GM19452 (cell line): Measurements from ENCODE around the gene ARID4B.
"Not testable (repeated sequence)": the region's sequence is repeated elsewhere in the genome, so short reads cannot be mapped to it uniquely, and the experiment has no call there.

Experiments used
- ATAC-seq: cut with Tn5 transposase; IDR thresholded peaks from one replicate; pipeline ENCODE4 v1.9.1; 2021; ENCODE audit not compliant: unreplicated experiment

The ARID4B gene

GRCh38 chr1:235270625-235271024 is 57.4 kb downstream of the ARID4B start:
- ATAC-seq = no peak

- ATAC-seq = not testable (repeated sequence)
These were observed 58.0 kb downstream of the ARID4B start for GRCh38 chr1:235269990-235270389.

GRCh38 chr1:235268379-235269125 is 59.4 kb downstream of the ARID4B start:
- no peak for ATAC-seq

- no peak for ATAC-seq
These were observed 61.0 kb downstream of the ARID4B start for GRCh38 chr1:235266967-235267366.

- ATAC-seq = no peak
These were observed 61.7 kb downstream of the ARID4B start for GRCh38 chr1:235266325-235266724.

DNA sequence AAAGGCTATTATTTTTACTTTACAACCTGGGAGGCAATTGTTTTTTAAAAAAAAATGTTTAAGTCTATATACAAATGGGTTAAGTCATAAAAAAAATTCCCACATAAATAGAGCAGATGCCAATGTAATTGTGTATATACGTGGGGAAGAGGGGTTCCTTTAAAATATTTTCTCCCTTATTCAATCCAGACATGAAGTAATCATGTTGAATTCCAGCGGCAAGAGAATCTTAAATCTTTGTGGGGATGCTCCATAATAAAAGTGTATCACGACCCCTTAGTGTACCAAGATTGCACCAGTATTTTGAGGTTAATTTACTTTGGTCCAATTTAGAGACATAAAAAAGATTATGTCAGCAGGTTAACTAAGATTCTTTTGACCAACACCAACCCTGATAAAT is 62.1 kb downstream of the ARID4B start:
- no peak for ATAC-seq

- no peak for ATAC-seq
These were observed 63.7 kb downstream of the ARID4B start for GRCh38 chr1:235264327-235264726.

GRCh38 chr1:235262539-235262938 is 65.4 kb downstream of the ARID4B start:
- ATAC-seq = no peak

DNA sequence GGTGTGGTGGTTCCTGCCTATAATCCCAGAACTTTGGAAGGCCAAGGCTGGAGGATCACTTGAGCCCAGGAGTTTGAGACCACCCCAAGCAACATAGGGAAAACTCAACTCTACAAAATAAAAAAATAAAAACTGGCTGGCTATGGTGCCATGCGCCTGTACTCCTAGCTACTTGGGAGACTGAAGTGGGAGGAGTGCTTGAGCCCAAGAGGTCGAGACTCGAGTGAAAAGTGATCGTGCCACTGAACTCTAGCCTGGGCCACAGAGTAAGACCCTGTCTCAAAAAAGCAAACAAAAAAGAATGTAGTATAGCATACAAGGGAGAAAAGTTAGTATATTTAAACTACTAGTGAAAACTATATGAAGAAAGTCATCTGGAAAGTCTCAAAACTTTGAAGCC is 66.7 kb downstream of the ARID4B start:
- ATAC-seq = no peak

DNA sequence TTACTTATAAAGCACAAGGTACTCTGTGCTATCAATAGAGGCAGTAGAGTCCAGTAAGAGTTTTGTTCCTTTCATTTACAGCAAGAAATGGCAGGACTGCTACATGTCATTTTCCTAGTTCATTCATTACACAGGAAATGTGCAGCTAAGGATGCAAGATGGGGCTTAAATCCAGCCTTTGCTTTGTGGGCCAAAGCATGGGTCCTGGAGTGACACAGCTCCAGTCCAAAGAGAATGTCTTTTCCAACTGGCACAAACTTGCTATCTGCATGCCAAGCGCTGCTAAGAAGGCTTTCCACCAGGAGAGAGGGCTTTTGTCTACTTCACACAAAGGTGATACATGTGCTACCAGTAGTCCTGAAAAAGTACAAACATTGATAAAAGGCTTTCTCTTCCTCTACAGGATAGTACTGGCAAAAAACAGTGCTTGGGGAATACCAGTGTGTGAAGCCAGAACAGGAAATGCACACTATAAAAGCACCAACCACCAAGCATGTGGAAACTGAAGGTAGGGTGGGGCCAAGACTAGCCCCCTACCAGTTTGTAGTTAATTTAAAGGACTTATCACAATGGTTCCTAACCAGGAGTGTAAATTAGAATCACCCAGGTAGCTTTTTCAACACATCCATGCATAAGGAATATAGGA is 68.7 kb downstream of the ARID4B start:
- ATAC-seq = peak; percentile 62

GRCh38 chr1:235258068-235258467 is 69.9 kb downstream of the ARID4B start:
- ATAC-seq = not testable (repeated sequence)

GRCh38 chr1:235254721-235255120 is 73.3 kb downstream of the ARID4B start:
- ATAC-seq = no peak

DNA sequence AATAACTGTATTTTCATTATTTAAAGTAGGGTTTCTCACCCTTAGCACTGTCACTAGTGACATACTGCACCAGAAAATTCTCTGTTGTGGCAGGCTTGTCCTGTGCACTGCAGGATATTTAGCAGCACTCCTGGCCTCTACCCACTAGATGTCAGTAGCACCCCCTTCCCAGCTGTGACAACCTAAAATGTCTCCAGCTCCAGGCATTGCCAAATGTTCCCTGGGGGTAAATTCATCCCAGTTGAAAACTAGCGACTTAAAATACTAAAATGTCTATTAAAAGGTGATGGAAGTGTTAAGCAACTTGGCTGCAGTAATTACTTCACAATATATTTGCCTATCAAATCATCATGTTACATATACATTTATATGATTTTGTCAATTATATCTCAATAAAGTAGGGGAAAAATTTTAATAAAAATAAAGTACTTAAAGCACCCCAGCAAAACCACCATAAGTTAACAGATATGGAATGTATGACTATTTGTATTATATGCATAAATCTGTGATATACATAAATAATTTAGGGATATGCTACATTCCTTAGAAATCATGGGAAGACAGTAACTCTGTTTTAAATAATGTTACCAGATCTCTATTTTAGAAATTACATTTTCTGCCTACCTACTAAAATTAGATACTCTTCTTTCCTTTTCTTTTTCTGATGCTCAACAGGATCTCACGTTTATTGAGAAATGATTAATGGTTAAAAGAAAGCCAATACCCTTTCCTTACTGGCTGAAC is 74.6 kb downstream of the ARID4B start:
- no peak for ATAC-seq

- no peak for ATAC-seq
These were observed 77.5 kb downstream of the ARID4B start for GRCh38 chr1:235250430-235250829.

GRCh38 chr1:235246022-235246948 is 81.7 kb downstream of the ARID4B start:
- no peak for ATAC-seq

DNA sequence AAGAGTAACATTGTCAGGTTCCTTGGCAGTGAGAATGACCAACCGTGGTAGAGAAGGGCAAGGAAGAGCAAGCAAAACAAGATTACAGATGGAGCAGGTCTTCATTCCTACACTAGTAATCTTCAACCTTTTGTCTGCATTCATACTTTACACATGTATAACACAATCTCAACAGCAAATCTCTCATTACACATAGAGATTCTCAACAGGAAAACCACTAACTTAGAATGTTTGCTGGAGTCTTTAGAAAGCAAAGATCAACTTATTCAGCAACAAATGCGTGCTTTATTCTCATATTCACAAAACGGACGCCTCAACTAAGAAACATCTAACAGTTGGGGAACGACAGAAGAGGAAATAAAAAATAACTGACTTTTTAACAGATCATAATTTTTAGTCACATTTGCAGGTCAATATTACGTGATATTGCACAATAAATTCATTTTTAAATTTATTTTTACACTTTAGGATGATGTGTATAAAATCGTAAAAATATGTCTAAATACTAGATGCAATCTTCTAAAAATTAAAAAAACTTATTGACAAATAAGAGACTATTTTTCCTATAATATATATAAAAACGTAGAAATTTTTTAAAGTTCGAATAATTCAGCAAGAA is 82.9 kb downstream of the ARID4B start:
- ATAC-seq = no peak

DNA sequence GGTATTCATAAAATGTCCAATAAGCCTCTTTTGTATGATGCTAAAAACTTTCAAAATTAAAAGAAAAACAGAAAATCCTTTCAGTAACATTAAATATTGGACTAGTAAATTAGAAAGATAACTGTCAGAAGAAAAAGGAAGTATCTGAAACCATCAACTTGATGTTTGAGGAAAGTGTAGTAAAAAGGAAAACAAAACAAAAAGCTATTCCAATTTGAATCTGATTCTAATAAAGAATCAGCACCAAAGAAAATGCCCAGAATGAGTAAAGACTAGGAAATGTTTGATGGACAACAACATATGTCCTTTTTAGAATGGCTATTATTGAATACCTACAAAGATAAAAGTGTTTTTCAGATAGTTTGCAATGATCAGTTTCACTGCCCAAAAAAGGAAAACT is 87.0 kb downstream of the ARID4B start:
- no peak for ATAC-seq

DNA sequence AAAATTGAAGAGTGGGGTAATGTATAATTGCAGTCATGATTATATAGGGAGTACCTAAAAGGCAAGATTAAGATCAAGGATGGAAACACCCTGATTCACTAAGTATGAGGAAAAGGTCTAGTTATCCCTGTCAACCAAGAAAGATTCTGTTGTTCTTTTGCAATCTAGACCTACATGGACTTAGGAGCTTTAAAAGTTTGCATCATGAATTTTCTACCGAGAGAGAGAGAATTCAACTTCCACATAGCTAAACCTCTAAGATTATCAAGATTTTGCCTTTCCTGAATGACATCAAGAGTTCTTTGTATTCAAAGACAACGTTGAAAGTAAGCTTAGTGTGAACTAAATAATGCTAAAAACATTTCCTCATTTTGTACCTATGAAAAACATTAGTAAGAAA is 88.1 kb downstream of the ARID4B start:
- ATAC-seq = no peak

DNA sequence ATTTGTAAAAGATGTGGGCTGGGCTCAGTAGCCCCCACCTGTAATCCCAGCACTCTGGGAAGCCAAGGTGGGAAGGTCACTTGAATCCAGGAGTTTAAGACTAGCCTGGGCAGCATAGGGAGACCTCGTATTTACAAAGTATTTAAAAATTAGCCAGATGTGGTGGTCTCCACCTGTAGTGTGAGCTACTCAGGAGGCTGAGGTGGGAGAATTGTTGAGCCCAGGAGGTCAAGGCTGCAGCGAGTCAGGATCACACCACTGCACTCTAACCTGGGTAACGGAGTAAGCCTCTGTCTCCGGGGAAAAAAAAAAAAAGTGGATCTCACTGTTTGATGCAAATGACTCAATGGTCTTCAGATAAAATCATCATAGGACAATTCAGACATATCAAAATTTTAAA is 89.4 kb downstream of the ARID4B start:
- no peak for ATAC-seq

DNA sequence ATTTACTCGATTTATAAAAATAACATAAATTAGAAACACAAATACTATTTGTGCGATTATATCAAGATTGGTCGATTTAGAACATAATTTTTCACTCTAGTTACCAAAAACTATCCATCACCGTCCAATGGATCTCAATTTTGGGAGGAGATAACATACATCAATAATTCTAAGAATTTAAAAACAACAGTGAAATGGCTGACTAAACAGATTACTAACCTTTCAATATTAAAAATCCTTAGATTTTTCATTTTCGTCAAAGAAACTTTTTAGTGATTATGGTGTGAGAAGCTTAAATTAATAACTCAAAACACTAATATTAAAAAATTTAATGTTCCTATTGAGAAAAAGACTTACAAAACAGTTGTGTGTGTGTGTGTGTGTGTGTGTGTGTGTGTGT is 91.9 kb downstream of the ARID4B start:
- no peak for ATAC-seq

DNA sequence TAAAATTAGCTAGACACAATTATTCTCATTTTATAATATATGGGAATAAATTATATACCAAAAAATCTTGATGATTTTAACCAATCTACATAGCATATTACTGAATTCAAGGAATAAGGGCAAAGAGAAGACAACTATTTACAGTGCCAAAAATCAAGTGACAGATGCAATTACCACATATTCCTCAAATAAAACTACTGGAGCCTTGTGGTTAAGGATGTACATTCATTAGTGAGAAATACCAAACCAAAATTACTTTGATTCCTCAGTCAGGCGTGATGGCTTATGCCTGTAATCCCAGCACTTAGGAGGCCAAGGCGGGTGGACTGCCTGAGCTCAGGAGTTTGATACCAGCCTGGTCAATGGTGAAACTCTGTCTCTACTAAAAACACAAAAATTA is 98.1 kb downstream of the ARID4B start:
- no peak for ATAC-seq
